ENCODE data around the gene TOX3.

Gene TOX3

GRCh38 chr16:52563767-52564611 is 17.0 kb upstream of the TOX3 start:
- no peak for DNase-seq

- DNase-seq: no peak
Measured at GRCh38 chr16:52562770-52563169, 15.8 kb upstream of the TOX3 start.

GRCh38 chr16:52561910-52562741 is 15.2 kb upstream of the TOX3 start:
- DNase-seq: no peak

DNA sequence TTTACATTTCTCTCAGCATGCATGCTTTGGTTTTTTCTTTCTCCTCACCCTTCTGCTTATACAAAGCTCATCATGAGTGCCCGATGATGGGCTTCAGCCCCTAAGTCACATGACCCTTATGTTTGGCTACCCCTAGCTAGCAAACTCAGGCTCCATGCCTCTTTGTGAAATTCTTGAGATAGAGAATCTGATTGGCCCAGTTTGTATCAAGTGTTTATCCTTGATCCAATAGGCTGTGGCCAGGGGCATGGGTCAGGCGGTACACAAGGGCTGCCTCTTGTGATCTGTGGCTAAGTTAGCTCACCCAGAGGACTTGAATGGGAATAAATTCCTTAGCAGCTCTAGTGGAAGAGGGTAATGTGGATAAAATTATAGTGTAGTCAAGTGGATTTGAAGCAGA is 11.5 kb upstream of the TOX3 start:
- DNase-seq: no peak

DNA sequence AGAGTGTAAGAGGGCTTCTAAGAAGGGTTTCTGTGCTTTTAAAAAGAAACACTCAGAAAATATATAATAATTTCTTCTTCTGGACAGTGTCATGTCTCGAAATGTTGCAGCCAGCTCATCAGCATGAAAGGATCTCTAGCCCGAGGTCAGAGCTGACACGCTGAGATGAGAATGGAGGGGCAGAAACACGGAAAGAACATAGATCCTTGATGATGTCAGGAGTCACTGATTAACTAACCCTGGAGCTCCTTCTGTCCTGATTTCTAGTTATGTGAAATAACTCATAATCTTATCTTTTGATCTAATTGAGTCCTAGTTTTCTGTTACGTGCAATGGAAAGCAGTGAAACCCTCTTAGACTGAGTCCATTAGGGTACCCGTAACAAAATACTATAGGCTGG is 10.3 kb upstream of the TOX3 start:
- no peak for DNase-seq

DNA sequence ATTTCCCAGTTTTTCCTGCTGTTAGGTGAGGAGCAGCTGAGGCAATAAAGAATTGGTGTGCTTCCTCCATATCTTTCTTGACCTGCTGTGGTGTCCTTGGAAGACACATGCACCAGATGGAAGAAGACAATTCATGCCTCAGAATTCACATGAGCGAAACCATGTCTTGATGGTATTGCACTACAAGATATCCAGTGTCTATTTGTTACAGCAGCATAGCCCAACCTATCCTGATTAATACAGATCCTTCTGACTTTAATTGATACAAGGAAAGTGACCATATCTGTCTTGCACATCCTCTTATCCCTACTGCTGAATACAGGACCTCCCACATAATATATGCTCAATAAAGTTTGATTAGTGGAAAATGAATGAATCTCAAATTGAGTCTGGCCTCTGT is 9.1 kb upstream of the TOX3 start:
- no peak for DNase-seq

GRCh38 chr16:52555572-52555971 is 8.6 kb upstream of the TOX3 start:
- no peak for DNase-seq

GRCh38 chr16:52554334-52554733 is 7.4 kb upstream of the TOX3 start:
- DNase-seq: no peak

- DNase-seq: no peak
Measured at GRCh38 chr16:52553322-52553721, 6.4 kb upstream of the TOX3 start.

- DNase-seq: no peak
Measured at GRCh38 chr16:52552643-52553042, 5.7 kb upstream of the TOX3 start.

DNA sequence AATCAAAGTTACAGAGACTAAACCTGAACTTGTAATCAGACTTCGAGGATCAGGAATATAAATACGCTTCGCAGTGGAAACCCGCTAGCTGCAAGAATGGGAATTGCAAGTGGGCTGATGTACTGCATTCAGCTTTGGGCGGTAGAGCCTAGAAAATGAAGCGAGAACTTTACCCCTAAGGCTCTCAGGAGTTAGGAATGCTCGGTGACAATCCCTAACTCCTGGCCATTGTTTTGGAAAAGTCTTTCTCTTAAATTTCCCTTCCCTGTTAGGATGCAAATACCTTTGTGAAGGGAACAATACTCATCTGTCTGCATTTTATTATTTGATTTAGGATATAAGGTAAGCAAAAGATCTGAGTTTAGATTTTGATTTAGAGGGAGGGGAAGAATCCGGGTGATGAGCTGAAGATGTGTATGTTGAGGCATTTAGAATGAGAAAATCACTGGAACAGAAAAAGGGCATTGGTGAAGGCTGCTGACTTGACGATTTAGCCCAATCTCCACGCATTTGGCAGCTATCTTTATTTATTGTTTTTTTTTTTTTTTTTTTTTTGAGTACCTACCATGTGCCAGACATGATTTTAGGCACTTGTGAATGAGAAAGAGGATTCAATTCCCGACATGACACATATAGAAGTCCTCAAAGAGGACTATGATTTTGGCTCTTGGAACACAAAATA is 2.2 kb upstream of the TOX3 start:
- no peak for DNase-seq

DNA sequence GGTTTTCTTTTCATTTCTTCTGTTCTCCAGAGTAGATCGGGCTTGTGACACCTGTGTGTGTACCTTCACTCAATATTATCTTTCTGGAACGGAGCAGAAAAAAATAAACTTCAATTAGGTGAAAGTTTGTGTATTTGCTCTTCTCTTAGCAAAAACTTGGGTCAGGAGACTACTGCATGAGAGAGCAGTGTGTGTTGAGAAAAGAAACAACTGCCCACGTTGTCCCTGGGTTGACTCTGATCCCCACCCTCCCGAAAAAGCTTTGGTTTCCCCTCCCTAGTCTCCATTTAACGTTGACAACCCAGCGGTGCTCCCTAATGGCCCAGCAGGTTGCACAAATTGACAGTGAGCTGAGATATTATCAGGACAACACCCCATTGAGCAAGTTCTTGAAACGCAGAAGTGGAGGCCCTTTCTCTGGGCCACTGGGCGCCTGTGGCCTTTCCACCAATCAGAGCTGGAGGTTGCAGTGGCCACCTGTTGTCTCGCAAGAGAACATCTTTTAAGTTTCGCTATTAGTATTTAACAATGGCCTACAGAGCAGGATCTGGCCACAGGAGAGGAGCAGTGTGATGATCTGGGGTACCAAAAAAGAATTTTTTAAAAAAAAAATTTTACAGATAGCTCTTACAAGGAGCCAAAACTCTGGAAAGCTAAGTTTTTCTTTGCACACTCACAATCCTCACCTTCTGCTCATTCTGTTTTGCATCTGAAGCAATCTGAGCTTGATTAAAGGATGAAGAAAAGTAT is 1.5 kb upstream of the TOX3 start:
- DNase-seq: no peak

GRCh38 chr16:52547834-52548215 is 882 bp upstream of the TOX3 start:
- no peak for DNase-seq

DNA sequence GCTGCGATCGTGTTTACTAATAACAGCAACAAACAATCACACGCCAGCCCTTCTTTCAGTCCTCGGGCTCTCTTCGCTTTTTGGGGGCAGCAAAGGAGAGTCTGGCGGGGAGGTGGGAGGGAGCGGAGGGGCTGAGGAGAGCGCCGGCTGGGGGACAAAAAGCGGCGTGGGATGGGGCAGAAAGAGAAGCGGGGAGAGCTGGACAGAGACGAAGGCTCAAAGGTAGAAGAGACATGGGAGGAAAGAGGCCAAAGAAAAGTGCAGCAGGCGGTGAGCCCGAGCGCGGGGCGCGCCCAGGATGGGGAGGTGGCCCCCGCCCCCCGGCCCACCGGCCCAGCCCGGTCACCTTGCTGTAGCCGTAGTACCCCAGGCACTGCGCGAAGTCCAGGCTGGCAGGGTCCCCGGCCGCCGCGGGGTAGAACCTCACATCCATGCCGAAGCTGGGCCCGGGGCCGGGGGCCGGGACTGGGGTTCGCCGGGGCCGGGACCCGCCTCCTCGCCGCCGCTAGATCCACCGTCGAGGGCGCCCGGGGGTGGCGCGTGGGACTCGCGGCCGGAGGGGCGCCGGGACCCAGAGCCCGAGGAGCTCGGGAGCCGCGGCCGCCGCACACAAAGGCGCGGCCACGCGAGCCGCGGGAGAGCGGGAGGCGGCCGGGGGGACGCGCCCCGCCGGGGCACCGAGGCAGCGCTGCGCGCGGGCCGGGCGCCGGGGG is 496 bp downstream of the TOX3 start:
- DNase-seq: no peak

DNA sequence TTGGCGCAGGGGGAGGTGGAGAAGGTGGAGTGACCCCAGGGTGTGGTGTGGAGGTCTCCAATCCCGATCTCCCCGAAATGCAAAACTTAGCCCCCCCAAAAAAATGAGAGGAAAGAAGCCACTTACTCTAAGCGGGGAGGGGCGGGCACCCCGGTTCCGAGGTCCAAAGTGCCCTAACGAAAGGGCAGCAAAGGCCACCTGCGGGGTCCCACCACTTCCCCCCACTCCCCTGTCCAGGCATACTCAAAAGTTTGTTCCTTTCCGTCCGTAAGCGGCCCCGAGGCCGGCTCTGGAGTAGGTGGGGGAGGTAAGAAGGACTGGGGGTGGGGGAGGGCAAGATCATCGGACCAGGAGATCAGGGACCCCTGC is 1.1 kb downstream of the TOX3 start:
- no peak for DNase-seq

GRCh38 chr16:52545222-52545897 is 1.6 kb downstream of the TOX3 start:
- no peak for DNase-seq

DNA sequence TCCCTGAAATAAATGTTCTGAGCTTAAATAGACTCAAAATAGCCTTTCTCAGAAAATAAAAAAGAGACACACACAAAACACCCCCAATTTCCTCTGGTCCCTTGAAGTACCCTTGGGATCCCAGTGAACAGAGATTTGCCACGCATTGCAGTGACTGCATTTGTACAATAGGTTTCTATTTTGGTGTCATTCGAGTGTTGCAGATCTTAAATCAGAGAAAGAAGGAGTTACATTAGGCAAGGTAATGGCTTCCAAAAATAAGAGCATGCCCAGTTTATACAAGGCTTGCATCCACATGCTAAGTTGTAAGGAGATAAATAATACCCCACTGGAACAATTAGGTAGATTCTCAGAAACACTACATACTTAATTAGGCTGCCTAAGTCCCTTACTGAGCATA is 2.2 kb downstream of the TOX3 start:
- no peak for DNase-seq

GRCh38 chr16:52543654-52544053 is 3.3 kb downstream of the TOX3 start:
- DNase-seq: no peak

DNA sequence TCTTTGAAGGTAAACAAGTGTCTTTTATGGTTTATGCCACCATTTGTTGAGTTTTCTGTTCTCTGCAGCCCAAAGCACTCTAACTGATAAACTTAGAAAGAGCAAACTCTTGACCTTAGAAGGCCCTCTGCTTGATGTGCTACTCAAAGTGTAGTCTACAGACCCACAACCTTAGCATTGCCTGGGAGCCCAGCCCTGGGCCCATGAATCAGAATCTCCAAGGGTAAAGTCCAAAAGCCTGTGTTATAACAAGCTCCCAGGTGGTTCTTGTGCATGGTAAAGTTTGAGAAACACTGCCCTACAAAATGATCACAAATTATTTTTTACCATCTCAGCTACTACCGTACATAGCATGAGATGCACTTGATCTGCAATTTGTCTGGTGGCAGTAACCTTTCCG is 6.0 kb downstream of the TOX3 start:
- no peak for DNase-seq

DNA sequence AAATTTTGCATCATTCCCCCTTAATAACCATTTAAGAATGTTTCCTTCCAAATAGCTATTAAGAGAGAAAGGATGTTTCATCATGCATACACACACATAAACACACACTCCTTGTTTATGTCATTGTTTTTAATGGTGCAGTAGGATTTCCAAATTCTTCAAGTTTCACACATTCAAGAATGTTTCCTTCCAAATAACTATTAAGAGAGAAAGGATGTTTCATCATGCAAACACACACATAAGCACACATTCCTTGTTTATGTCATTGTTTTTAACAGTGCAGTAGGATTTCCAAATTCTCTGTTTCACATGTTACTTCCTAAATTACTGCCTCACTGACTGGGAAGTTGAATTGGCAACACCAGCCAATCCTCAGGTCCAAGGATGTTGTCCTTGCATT is 7.8 kb downstream of the TOX3 start:
- no peak for DNase-seq

- no peak for DNase-seq
Measured at GRCh38 chr16:52538511-52538910, 8.4 kb downstream of the TOX3 start.

DNA sequence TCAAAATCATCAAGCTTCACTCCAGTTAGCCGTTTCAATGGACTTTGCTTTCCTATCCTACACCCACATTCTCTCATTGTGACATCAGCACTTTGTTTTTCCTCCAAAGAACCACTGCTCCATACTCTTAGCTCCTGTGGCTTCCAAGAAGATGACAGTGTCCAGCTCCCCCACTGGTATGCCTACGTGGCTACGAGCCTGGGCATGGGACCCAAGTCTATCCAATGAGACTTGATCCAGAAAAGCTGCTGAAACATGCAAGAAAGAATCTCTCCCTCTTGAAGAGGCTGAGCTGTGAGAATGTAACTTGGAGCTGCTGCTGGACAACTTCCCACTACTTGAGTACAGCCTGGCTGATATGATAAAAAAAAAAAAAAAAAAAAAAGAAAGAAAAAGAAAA is 9.4 kb downstream of the TOX3 start:
- DNase-seq: no peak

All from fibroblast of upper back skin (primary cell).